GM23338 (cell line): ENCODE measurements around the gene KHK. TPM values are rescaled to one million over a fixed set of nuclear protein-coding genes. Genes with fewer than 3 reads are reported as not detected.

Experiments
- ATAC-seq: fragments of 200-7000 bp; cut with Tn5 transposase; 3 replicates; pipeline ENCODE4 v1.9.1; 2020
- DNase-seq: peaks from one replicate; pipeline ENCODE4 v3.0.0-alpha.2; 2015; ENCODE audit warnings: low spot score
- H2AFZ ChIP-seq: fragments of 200-600 bp; sonication (generic); 2 replicates; pipeline ENCODE4 v1.8.0; 2016; ENCODE audit warnings: antibody characterized with exemption, mild to moderate bottlenecking, moderate library complexity
- H3F3A ChIP-seq: fragments of 200-600 bp; sonication (generic); replicated peaks from 2 replicates; pipeline ENCODE4 v1.8.0; 2017; ENCODE audit warnings: antibody characterized with exemption, mixed run types, low read depth
- H3K27ac ChIP-seq: fragments of 200-600 bp; sonication (generic); 2 replicates; pipeline ENCODE4 v1.6.1; 2016; ENCODE audit warnings: low read depth
- H3K27me3 ChIP-seq: fragments of 200-600 bp; sonication (generic); 2 replicates; pipeline ENCODE4 v1.8.0; 2016; ENCODE audit warnings: mild to moderate bottlenecking, mixed run types, moderate library complexity; ENCODE audit not compliant: insufficient read depth
- H3K36me3 ChIP-seq: fragments of 200-600 bp; sonication (generic); 2 replicates; pipeline ENCODE4 v1.8.0; 2016; ENCODE audit warnings: mild to moderate bottlenecking; ENCODE audit not compliant: insufficient read depth
- H3K4me1 ChIP-seq: fragments of 200-600 bp; sonication (generic); 2 replicates; pipeline ENCODE4 v1.8.0; 2016; ENCODE audit warnings: mild to moderate bottlenecking, moderate library complexity; ENCODE audit not compliant: insufficient read depth
- H3K4me2 ChIP-seq: fragments of 200-600 bp; sonication (generic); 2 replicates; pipeline ENCODE4 v1.7.1; 2017; ENCODE audit warnings: mixed run types
- H3K4me3 ChIP-seq: fragments of 200-600 bp; sonication (generic); 2 replicates; pipeline ENCODE4 v1.6.1; 2016; ENCODE audit warnings: mixed run types
- H3K79me2 ChIP-seq: fragments of 200-600 bp; sonication (generic); replicated peaks from 2 replicates; pipeline ENCODE4 v1.8.0; 2017; ENCODE audit warnings: mild to moderate bottlenecking; ENCODE audit not compliant: insufficient read depth
- H3K9me2 ChIP-seq: fragments of 200-600 bp; sonication (generic); 2 replicates; pipeline ENCODE4 v1.8.0; 2017; ENCODE audit not compliant: insufficient read depth
- H4K20me1 ChIP-seq: fragments of 200-600 bp; sonication (generic); replicated peaks from 2 replicates; pipeline ENCODE4 v1.8.0; 2017; ENCODE audit warnings: mild to moderate bottlenecking; ENCODE audit not compliant: insufficient read depth
- H3K27ac Mint-ChIP-seq: 2 replicates; pipeline ENCODE4 v1.8.0; 2020; ENCODE audit warnings: inconsistent platforms, mild to moderate bottlenecking, moderate library complexity, mixed read lengths
- H3K27me3 Mint-ChIP-seq: 3 replicates; pipeline ENCODE4 v1.8.0; 2022; ENCODE audit warnings: low read depth, mild to moderate bottlenecking, moderate library complexity, mixed read lengths, inconsistent platforms; ENCODE audit not compliant: insufficient read depth, poor library complexity
- H3K36me3 Mint-ChIP-seq: 3 replicates; pipeline ENCODE4 v1.8.0; 2021; ENCODE audit warnings: low read depth, mild to moderate bottlenecking, inconsistent platforms, moderate library complexity, mixed read lengths
- H3K4me1 Mint-ChIP-seq: 3 replicates; pipeline ENCODE4 v1.8.0; 2020; ENCODE audit warnings: mild to moderate bottlenecking, inconsistent platforms, mixed read lengths
- H3K4me3 Mint-ChIP-seq: 3 replicates; pipeline ENCODE4 v1.8.0; 2021; ENCODE audit warnings: moderate library complexity, mild to moderate bottlenecking, inconsistent platforms, mixed read lengths
- H3K9me3 Mint-ChIP-seq: 3 replicates; pipeline ENCODE4 v1.8.0; 2020; ENCODE audit warnings: moderate library complexity, mild to moderate bottlenecking, inconsistent platforms, mixed read lengths
- CREB1 ChIP-seq: fragments of 250-450 bp; sonication (Bioruptor Pico); IDR thresholded peaks from 2 replicates; pipeline ENCODE4 v1.5.0; 2020; ENCODE audit warnings: low read depth, mild to moderate bottlenecking, moderate library complexity
- EZH2 ChIP-seq: fragments of 200-600 bp; sonication (generic); IDR thresholded peaks from one replicate; pipeline ENCODE4 v1.8.0; 2017; ENCODE audit warnings: antibody characterized with exemption, mild to moderate bottlenecking, low read depth; ENCODE audit not compliant: unreplicated experiment
- EZH2phosphoT487 ChIP-seq: fragments of 200-600 bp; sonication (generic); IDR thresholded peaks from one replicate; pipeline ENCODE4 v1.8.1; 2018; ENCODE audit warnings: antibody characterized with exemption; ENCODE audit not compliant: unreplicated experiment
- JUNB ChIP-seq: IDR thresholded peaks from one replicate; pipeline ENCODE4 v1.6.1; 2016; ENCODE audit warnings: antibody characterized with exemption; ENCODE audit not compliant: unreplicated experiment
- NANOG ChIP-seq: IDR thresholded peaks from 2 replicates; pipeline ENCODE4 v1.6.1; 2016; ENCODE audit warnings: antibody characterized with exemption, borderline replicate concordance
- POLR2AphosphoS5 ChIP-seq: IDR thresholded peaks from 2 replicates; pipeline ENCODE4 v1.6.1; 2016; ENCODE audit warnings: antibody characterized with exemption, low read depth
- STAT1 ChIP-seq: IDR thresholded peaks from one replicate; pipeline ENCODE4 v1.6.1; 2016; ENCODE audit warnings: antibody characterized with exemption; ENCODE audit not compliant: unreplicated experiment
- ZNF114 ChIP-seq: fragments of 250-450 bp; sonication (Bioruptor Pico); IDR thresholded peaks from 2 replicates; pipeline ENCODE4 v1.5.0; 2020; ENCODE audit warnings: mild to moderate bottlenecking, moderate library complexity
- ZNF331 ChIP-seq: fragments of 250-450 bp; sonication (Bioruptor Pico); IDR thresholded peaks from 2 replicates; pipeline ENCODE4 v1.5.0; 2020; ENCODE audit warnings: low read depth, mild to moderate bottlenecking, moderate library complexity
- polyA plus RNA-seq: library from polyadenylated mRNA; unstranded; fragments of >200 nt; fragmentation: Nextera tagmentation; extraction: Ambion mirVana; gene quantifications from 2 replicates; pipeline ENCODE4 v1.2.1, GENCODE V29; 2016
- total RNA-seq: library from RNA; depleted of rRNA; stranded (reverse); fragments of >200 nt; shearing (Covaris generic); gene quantifications from 2 replicates; pipeline ENCODE4 v1.2.3, GENCODE V29; 2014
- TF ChIP-seq, protein P1 (sequence below), 2 experiments: fragments of 200-600 bp in 1 of 2; sonication (generic) in 1 of 2; conservative IDR thresholded peaks; 2 replicates each; pipeline versions ENCODE4 v1.5.1 to v1.6.1; 2016 to 2017; ENCODE audit warnings: antibody characterized with exemption in 2 of 2, low read depth in 2 of 2, mild to moderate bottlenecking in 2 of 2, moderate library complexity in 1 of 2
- TF ChIP-seq, protein P2 (sequence below): IDR thresholded peaks from 2 replicates; pipeline ENCODE4 v1.6.1; 2016; ENCODE audit warnings: antibody characterized with exemption
- TF ChIP-seq, protein P3 (sequence below): fragments of 250-450 bp; sonication (Bioruptor Pico); IDR thresholded peaks from 2 replicates; pipeline ENCODE4 v1.5.0; 2020; ENCODE audit warnings: mild to moderate bottlenecking, moderate library complexity
- TF ChIP-seq, protein P4 (sequence below): IDR thresholded peaks from one replicate; pipeline ENCODE4 v1.6.1; 2018; ENCODE audit warnings: antibody characterized with exemption; ENCODE audit not compliant: unreplicated experiment

The KHK gene
- total and polyA plus RNA-seq, 2 experiments from 2014 or later: 9.7 TPM

DNA sequence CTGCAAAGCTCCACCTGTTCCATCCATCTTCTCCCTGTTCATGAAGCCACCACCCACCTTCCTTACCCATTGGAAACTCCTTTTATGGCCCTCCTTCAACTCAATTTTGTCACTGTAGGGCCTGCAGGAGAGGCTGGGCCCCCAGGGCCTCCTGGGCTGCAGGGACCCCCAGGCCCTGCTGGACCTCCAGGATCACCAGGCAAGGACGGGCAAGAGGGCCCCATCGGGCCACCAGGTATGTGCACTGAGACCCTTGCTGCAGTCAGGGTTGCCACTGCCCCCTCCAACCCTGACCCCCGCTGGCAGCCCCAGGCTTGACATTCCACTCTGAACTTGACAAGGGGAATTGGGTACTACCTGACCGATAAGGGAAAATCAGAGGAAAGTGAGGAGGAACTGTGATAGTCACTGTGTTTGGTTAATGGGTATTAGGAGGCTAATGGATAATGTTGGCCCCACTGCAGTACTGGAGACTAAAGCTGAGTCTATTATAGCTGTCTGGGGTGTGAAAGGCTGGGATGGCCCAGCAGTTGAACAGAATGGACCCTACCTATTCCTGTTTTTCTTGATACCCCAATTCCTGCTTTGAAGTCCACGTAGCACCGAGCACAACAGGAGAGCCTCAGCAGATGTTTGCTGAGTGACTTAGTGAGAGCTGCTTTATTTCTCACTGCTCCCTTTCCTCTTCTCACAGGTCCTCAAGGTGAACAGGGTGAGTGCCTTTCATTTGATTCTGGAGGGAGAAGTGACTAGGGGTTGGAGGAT, 2.1 kb upstream of the KHK start:
- Mint-ChIP-seq H3K4me1 (peaks cover 39% of the 10 kb centered on the region), H3K4me3 (peak overlapping the region; percentile 21; the same call in 1 of the 3 replicates), H3K27me3 (peaks cover 29% of the 10 kb centered on the region), H3K27ac (peak overlapping the region; percentile 84), H3K9me3 (no peaks in the 10 kb centered on the region; the same call in 2 of the 3 replicates), H3K36me3 (no peaks in the 10 kb centered on the region)
- Histone ChIP-seq H3K4me2 (no peak overlapping the region), H3K4me3 (no peak overlapping the region), H3K36me3 (no peaks in the 10 kb centered on the region), H3K27me3 (peaks cover 16% of the 10 kb centered on the region), H3K79me2 (no peaks in the 10 kb centered on the region), H3K4me1 (peaks cover 15% of the 10 kb centered on the region), H3F3A (peaks cover 8% of the 10 kb centered on the region; the same call in 1 of the 2 replicates), H3K27ac (no peak overlapping the region), H4K20me1 (no peaks in the 10 kb centered on the region), H2AFZ (no peak overlapping the region), H3K9me2 (no peaks in the 10 kb centered on the region)
- ATAC-seq (no peak), DNase-seq (no peak)
- TF ChIP-seq STAT1: no peak
- no peak for TF ChIP-seq ZNF331 (CRISPR knock-in tag)
- TF ChIP-seq EZH2phosphoT487: no peak
- TF ChIP-seq, protein P1, sequence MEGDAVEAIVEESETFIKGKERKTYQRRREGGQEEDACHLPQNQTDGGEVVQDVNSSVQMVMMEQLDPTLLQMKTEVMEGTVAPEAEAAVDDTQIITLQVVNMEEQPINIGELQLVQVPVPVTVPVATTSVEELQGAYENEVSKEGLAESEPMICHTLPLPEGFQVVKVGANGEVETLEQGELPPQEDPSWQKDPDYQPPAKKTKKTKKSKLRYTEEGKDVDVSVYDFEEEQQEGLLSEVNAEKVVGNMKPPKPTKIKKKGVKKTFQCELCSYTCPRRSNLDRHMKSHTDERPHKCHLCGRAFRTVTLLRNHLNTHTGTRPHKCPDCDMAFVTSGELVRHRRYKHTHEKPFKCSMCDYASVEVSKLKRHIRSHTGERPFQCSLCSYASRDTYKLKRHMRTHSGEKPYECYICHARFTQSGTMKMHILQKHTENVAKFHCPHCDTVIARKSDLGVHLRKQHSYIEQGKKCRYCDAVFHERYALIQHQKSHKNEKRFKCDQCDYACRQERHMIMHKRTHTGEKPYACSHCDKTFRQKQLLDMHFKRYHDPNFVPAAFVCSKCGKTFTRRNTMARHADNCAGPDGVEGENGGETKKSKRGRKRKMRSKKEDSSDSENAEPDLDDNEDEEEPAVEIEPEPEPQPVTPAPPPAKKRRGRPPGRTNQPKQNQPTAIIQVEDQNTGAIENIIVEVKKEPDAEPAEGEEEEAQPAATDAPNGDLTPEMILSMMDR (conservative IDR thresholded peaks at IDR 0.05; ENCODE audit: low read depth in 2 of 2): no peak
- TF ChIP-seq CREB1 (CRISPR knock-in tag): no peak
- TF ChIP-seq, protein P2, sequence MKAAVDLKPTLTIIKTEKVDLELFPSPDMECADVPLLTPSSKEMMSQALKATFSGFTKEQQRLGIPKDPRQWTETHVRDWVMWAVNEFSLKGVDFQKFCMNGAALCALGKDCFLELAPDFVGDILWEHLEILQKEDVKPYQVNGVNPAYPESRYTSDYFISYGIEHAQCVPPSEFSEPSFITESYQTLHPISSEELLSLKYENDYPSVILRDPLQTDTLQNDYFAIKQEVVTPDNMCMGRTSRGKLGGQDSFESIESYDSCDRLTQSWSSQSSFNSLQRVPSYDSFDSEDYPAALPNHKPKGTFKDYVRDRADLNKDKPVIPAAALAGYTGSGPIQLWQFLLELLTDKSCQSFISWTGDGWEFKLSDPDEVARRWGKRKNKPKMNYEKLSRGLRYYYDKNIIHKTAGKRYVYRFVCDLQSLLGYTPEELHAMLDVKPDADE: no peak
- TF ChIP-seq NANOG: no peak
- TF ChIP-seq POLR2AphosphoS5: no peak
- TF ChIP-seq, protein P3, sequence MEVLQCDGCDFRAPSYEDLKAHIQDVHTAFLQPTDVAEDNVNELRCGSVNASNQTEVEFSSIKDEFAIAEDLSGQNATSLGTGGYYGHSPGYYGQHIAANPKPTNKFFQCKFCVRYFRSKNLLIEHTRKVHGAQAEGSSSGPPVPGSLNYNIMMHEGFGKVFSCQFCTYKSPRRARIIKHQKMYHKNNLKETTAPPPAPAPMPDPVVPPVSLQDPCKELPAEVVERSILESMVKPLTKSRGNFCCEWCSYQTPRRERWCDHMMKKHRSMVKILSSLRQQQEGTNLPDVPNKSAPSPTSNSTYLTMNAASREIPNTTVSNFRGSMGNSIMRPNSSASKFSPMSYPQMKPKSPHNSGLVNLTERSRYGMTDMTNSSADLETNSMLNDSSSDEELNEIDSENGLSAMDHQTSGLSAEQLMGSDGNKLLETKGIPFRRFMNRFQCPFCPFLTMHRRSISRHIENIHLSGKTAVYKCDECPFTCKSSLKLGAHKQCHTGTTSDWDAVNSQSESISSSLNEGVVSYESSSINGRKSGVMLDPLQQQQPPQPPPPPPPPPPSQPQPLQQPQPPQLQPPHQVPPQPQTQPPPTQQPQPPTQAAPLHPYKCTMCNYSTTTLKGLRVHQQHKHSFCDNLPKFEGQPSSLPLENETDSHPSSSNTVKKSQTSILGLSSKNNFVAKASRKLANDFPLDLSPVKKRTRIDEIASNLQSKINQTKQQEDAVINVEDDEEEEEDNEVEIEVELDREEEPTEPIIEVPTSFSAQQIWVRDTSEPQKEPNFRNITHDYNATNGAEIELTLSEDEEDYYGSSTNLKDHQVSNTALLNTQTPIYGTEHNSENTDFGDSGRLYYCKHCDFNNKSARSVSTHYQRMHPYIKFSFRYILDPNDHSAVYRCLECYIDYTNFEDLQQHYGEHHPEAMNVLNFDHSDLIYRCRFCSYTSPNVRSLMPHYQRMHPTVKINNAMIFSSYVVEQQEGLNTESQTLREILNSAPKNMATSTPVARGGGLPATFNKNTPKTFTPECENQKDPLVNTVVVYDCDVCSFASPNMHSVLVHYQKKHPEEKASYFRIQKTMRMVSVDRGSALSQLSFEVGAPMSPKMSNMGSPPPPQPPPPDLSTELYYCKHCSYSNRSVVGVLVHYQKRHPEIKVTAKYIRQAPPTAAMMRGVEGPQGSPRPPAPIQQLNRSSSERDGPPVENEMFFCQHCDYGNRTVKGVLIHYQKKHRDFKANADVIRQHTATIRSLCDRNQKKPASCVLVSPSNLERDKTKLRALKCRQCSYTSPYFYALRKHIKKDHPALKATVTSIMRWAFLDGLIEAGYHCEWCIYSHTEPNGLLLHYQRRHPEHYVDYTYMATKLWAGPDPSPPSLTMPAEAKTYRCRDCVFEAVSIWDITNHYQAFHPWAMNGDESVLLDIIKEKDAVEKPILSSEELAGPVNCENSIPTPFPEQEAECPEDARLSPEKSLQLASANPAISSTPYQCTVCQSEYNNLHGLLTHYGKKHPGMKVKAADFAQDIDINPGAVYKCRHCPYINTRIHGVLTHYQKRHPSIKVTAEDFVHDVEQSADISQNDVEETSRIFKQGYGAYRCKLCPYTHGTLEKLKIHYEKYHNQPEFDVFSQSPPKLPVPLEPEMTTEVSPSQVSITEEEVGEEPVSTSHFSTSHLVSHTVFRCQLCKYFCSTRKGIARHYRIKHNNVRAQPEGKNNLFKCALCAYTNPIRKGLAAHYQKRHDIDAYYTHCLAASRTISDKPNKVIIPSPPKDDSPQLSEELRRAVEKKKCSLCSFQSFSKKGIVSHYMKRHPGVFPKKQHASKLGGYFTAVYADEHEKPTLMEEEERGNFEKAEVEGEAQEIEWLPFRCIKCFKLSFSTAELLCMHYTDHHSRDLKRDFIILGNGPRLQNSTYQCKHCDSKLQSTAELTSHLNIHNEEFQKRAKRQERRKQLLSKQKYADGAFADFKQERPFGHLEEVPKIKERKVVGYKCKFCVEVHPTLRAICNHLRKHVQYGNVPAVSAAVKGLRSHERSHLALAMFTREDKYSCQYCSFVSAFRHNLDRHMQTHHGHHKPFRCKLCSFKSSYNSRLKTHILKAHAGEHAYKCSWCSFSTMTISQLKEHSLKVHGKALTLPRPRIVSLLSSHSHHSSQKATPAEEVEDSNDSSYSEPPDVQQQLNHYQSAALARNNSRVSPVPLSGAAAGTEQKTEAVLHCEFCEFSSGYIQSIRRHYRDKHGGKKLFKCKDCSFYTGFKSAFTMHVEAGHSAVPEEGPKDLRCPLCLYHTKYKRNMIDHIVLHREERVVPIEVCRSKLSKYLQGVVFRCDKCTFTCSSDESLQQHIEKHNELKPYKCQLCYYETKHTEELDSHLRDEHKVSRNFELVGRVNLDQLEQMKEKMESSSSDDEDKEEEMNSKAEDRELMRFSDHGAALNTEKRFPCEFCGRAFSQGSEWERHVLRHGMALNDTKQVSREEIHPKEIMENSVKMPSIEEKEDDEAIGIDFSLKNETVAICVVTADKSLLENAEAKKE (CRISPR knock-in tag): no peak
- no peak for TF ChIP-seq EZH2
- TF ChIP-seq JUNB: no peak
- TF ChIP-seq, protein P4, sequence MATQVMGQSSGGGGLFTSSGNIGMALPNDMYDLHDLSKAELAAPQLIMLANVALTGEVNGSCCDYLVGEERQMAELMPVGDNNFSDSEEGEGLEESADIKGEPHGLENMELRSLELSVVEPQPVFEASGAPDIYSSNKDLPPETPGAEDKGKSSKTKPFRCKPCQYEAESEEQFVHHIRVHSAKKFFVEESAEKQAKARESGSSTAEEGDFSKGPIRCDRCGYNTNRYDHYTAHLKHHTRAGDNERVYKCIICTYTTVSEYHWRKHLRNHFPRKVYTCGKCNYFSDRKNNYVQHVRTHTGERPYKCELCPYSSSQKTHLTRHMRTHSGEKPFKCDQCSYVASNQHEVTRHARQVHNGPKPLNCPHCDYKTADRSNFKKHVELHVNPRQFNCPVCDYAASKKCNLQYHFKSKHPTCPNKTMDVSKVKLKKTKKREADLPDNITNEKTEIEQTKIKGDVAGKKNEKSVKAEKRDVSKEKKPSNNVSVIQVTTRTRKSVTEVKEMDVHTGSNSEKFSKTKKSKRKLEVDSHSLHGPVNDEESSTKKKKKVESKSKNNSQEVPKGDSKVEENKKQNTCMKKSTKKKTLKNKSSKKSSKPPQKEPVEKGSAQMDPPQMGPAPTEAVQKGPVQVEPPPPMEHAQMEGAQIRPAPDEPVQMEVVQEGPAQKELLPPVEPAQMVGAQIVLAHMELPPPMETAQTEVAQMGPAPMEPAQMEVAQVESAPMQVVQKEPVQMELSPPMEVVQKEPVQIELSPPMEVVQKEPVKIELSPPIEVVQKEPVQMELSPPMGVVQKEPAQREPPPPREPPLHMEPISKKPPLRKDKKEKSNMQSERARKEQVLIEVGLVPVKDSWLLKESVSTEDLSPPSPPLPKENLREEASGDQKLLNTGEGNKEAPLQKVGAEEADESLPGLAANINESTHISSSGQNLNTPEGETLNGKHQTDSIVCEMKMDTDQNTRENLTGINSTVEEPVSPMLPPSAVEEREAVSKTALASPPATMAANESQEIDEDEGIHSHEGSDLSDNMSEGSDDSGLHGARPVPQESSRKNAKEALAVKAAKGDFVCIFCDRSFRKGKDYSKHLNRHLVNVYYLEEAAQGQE: no peak
- no peak for TF ChIP-seq ZNF114 (CRISPR knock-in tag)
